Naive thymus-derived CD4-positive, alpha-beta T cell (primary cell): ENCODE measurements around the gene TOPBP1. TPM values are rescaled to one million over a fixed set of nuclear protein-coding genes. Genes with fewer than 3 reads are reported as not detected.

Source experiments
- polyA plus RNA-seq, 2 donors: library from polyadenylated mRNA; unstranded; fragments of 300-500 nt; fragmentation: Illumina TruSeq; gene quantifications; one replicate each; pipeline ENCODE4 v1.2.3, GENCODE V29; 2021
- total RNA-seq, 6 experiments: library from RNA in 5 of 6; stranded (reverse) in 5 of 6; gene quantifications; 1 replicate in 5 of 6; 2 replicates in 1 of 6; pipeline ENCODE4 v1.2.3 and lab custom pipeline; 2021 to 2026

Gene TOPBP1
- total and polyA plus RNA-seq, 7 experiments from 2014 or later = 5.2 to 73.8 (median 28.7) TPM

Other genes starting within 250 kb of the TOPBP1 start
- 100 to 1,000 TPM; 179 to 206 (median 200) TPM for gene CDV3, start 88.3 kb downstream of the TOPBP1 start, total RNA-seq
- 10 to 100 TPM; 37.4 to 45.4 TPM for gene CDV3, start 88.3 kb downstream of the TOPBP1 start, polyA plus RNA-seq
- under 1 TPM; 0.11 to 0.54 (median 0.35) TPM for gene TF, start 84.5 kb upstream of the TOPBP1 start, total RNA-seq
- not detected for gene TF, start 84.5 kb upstream of the TOPBP1 start, polyA plus RNA-seq
- 10 to 100 TPM; 27.4 to 63.3 (median 34.6) TPM for gene SRPRB, start 143.9 kb upstream of the TOPBP1 start, total RNA-seq
- gene SRPRB, start 143.9 kb upstream of the TOPBP1 start, polyA plus RNA-seq = 10 to 100 TPM; 41.5 to 43.1 TPM
- gene RAB6B, start 233.9 kb upstream of the TOPBP1 start, total RNA-seq = 1 to 10 TPM in 1 of 5 experiments, under 1 TPM in 1, not detected in 3; 0.17 to 1.2 TPM
- gene RAB6B, start 233.9 kb upstream of the TOPBP1 start, polyA plus RNA-seq = under 1 TPM; 0.14 to 0.26 TPM